K562 (cell line): ENCODE measurements around the gene RBM26.

ENCODE experiments used
- BRD4 ChIP-seq: fragments of 200-600 bp; sonication (generic); IDR thresholded peaks from 2 replicates; pipeline ENCODE4 v1.6.1; 2017; ENCODE audit warnings: inconsistent platforms
- EGR1 ChIP-seq: fragments of 450-650 bp; conservative IDR thresholded peaks from 2 replicates; pipeline ENCODE4 v1.6.1; 2017; ENCODE audit warnings: mild to moderate bottlenecking
- ESRRA ChIP-seq: fragments of 450-650 bp; IDR thresholded peaks from 2 replicates; pipeline ENCODE4 v1.6.1; 2014; ENCODE audit warnings: low read depth, mild to moderate bottlenecking, moderate library complexity, borderline replicate concordance
- NR2C2 ChIP-seq, 2 experiments: fragments of 200-800 bp in 1 of 2; sonication (Bioruptor generic) in 1 of 2; sonication (generic) in 1 of 2; formaldehyde crosslinking in 1 of 2; IDR thresholded peaks; 2 replicates each; pipeline versions ENCODE4 v1.6.1 to v1.8.0; 2016 to 2022; ENCODE audit warnings: mild to moderate bottlenecking in 1 of 2, missing compliant biosample characterization in 1 of 2, missing genetic modification characterization in 1 of 2, missing genetic modification reagents in 1 of 2
- SMAD4 ChIP-seq: fragments of 250-450 bp; sonication (Bioruptor Pico); conservative IDR thresholded peaks from 2 replicates; pipeline ENCODE4 v1.8.0; 2021; ENCODE audit warnings: inconsistent platforms, mild to moderate bottlenecking, moderate library complexity
- ZNF354B ChIP-seq: fragments of 250-450 bp; sonication (Bioruptor Pico); IDR thresholded peaks from 2 replicates; pipeline ENCODE4 v1.4.0; 2020
- TF ChIP-seq, protein P1 (sequence below): IDR thresholded peaks from 3 replicates; pipeline ENCODE4 v1.6.1; 2011; ENCODE audit warnings: borderline replicate concordance, mild to moderate bottlenecking; ENCODE audit not compliant: insufficient read length, insufficient read depth
- TF ChIP-seq, protein P2 (sequence below), 2 experiments: IDR thresholded peaks; 2 replicates each; pipeline ENCODE4 v1.6.1; 2011; ENCODE audit warnings: borderline replicate concordance in 1 of 2, control low read depth in 1 of 2, low read depth in 1 of 2, low read length in 1 of 2, mild to moderate bottlenecking in 1 of 2, mixed read lengths in 1 of 2, moderate library complexity in 1 of 2; ENCODE audit not compliant: insufficient read depth in 1 of 2, insufficient read length in 1 of 2, poor library complexity in 1 of 2, severe bottlenecking in 1 of 2; ENCODE audit errors: extremely low read depth in 1 of 2
- TF ChIP-seq, protein P3 (sequence below), 2 experiments: fragments of 150-350 bp in 1 of 2; IDR thresholded peaks; 2 replicates each; pipeline ENCODE4 v1.6.1; 2012 to 2016; ENCODE audit warnings: low read depth in 2 of 2, low read length in 2 of 2, mild to moderate bottlenecking in 1 of 2, moderate library complexity in 1 of 2
- TF ChIP-seq, protein P4 (sequence below), 3 experiments: IDR thresholded peaks in 2 of 3; conservative IDR thresholded peaks in 1 of 3; 2 replicates each; pipeline ENCODE4 v1.5.1; 2011 to 2012; ENCODE audit warnings: low read length in 3 of 3, mild to moderate bottlenecking in 3 of 3, control low read depth in 2 of 3, improper control_type of control experiment in 1 of 3, inconsistent platforms in 1 of 3, low read depth in 1 of 3, mixed read lengths in 1 of 3, moderate library complexity in 1 of 3; ENCODE audit not compliant: insufficient read depth in 2 of 3

DNA sequence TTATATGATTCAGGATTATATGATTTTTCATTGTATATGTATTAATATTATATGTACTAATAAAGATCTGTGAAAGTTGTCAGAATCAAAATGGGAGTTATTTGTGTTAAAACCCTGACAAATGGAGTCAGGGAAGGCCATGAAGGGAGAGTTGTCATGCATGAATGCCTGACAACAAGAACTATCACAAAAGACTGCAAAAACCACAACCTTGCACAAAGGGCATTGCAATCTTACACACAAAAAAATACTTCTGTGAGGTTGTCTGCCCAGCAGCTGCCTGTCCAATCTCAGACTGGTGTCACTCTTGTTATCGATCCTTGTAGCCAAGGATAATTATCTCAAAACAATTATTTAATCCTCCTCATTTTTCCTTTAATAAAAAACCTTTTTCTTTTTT is 21.2 kb upstream of the RBM26 start:
- TF ChIP-seq ESRRA, result no peak
- TF ChIP-seq, protein P1, sequence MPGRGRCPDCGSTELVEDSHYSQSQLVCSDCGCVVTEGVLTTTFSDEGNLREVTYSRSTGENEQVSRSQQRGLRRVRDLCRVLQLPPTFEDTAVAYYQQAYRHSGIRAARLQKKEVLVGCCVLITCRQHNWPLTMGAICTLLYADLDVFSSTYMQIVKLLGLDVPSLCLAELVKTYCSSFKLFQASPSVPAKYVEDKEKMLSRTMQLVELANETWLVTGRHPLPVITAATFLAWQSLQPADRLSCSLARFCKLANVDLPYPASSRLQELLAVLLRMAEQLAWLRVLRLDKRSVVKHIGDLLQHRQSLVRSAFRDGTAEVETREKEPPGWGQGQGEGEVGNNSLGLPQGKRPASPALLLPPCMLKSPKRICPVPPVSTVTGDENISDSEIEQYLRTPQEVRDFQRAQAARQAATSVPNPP, result no peak
- no peak for TF ChIP-seq NR2C2 (CRISPR knock-in tag; IDR thresholded peaks at IDR 0.05)
- no peak for TF ChIP-seq NR2C2 (tag; IDR thresholded peaks at IDR 0.05)
- TF ChIP-seq, protein P2, sequence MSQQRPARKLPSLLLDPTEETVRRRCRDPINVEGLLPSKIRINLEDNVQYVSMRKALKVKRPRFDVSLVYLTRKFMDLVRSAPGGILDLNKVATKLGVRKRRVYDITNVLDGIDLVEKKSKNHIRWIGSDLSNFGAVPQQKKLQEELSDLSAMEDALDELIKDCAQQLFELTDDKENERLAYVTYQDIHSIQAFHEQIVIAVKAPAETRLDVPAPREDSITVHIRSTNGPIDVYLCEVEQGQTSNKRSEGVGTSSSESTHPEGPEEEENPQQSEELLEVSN (IDR thresholded peaks at IDR 0.05; ENCODE audit: borderline replicate concordance in 1 of 2, extremely low read depth in 1 of 2, insufficient read depth in 1 of 2, insufficient read length in 1 of 2, low read depth in 1 of 2, low read length in 1 of 2, poor library complexity in 1 of 2, severe bottlenecking in 1 of 2), result no peak
- no peak for TF ChIP-seq EGR1
- TF ChIP-seq, protein P3, sequence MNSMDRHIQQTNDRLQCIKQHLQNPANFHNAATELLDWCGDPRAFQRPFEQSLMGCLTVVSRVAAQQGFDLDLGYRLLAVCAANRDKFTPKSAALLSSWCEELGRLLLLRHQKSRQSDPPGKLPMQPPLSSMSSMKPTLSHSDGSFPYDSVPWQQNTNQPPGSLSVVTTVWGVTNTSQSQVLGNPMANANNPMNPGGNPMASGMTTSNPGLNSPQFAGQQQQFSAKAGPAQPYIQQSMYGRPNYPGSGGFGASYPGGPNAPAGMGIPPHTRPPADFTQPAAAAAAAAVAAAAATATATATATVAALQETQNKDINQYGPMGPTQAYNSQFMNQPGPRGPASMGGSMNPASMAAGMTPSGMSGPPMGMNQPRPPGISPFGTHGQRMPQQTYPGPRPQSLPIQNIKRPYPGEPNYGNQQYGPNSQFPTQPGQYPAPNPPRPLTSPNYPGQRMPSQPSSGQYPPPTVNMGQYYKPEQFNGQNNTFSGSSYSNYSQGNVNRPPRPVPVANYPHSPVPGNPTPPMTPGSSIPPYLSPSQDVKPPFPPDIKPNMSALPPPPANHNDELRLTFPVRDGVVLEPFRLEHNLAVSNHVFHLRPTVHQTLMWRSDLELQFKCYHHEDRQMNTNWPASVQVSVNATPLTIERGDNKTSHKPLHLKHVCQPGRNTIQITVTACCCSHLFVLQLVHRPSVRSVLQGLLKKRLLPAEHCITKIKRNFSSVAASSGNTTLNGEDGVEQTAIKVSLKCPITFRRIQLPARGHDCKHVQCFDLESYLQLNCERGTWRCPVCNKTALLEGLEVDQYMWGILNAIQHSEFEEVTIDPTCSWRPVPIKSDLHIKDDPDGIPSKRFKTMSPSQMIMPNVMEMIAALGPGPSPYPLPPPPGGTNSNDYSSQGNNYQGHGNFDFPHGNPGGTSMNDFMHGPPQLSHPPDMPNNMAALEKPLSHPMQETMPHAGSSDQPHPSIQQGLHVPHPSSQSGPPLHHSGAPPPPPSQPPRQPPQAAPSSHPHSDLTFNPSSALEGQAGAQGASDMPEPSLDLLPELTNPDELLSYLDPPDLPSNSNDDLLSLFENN (IDR thresholded peaks at IDR 0.05; ENCODE audit: low read depth in 2 of 2, low read length in 2 of 2), result no peak
- TF ChIP-seq ZNF354B (CRISPR knock-in tag), result no peak
- no peak for TF ChIP-seq SMAD4 (CRISPR knock-in tag)
- TF ChIP-seq BRD4, result no peak
- TF ChIP-seq, protein P4, sequence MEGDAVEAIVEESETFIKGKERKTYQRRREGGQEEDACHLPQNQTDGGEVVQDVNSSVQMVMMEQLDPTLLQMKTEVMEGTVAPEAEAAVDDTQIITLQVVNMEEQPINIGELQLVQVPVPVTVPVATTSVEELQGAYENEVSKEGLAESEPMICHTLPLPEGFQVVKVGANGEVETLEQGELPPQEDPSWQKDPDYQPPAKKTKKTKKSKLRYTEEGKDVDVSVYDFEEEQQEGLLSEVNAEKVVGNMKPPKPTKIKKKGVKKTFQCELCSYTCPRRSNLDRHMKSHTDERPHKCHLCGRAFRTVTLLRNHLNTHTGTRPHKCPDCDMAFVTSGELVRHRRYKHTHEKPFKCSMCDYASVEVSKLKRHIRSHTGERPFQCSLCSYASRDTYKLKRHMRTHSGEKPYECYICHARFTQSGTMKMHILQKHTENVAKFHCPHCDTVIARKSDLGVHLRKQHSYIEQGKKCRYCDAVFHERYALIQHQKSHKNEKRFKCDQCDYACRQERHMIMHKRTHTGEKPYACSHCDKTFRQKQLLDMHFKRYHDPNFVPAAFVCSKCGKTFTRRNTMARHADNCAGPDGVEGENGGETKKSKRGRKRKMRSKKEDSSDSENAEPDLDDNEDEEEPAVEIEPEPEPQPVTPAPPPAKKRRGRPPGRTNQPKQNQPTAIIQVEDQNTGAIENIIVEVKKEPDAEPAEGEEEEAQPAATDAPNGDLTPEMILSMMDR (IDR thresholded peaks at IDR 0.05 in 2 of 3, conservative IDR thresholded peaks at IDR 0.05 in 1 of 3; ENCODE audit: insufficient read depth in 2 of 3, low read depth in 1 of 3, low read length in 3 of 3), result no peak
